ENCODE data around the gene CHID1.

The CHID1 gene

DNA sequence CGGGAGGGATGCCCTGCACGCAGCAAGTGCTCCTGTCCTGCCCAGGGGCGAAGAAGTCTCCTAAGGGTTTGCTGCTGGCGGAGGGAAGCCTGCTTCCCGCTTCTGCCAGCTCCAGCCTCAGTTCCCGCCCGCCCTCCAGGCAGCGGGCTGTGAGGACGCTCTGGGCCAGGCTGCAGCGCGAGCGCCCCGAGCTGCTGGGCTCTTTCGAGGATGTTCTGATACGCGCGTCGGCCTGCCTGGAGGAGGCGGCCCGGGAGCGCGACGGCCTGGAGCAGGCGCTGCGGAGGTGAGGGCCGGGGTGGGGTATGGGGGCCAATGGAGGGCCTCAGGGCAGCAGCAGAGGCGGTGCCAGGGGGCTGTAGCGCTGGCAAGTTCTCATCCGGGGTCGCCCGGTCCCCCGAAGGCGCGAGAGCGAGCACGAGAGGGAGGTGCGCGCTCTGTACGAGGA lies 80.7 kb downstream of the CHID1 start:
- DNase-seq (ENCODE audit: low spot score): no peak
- TF ChIP-seq CTCF (IDR thresholded peaks at IDR 0.05; ENCODE audit: poor library complexity, severe bottlenecking): no peak
- Histone ChIP-seq H3K27me3 (ENCODE audit: insufficient read depth, poor library complexity, severe bottlenecking) (peaks cover 18% of the 10 kb centered on the region), H3K27ac (ENCODE audit: poor library complexity, severe bottlenecking) (no peak overlapping the region), H3K9me3 (ENCODE audit: severe bottlenecking) (no peaks in the 10 kb centered on the region), H3K4me1 (ENCODE audit: insufficient read depth, poor library complexity, severe bottlenecking) (peaks cover 10% of the 10 kb centered on the region), H3K4me3 (ENCODE audit: severe bottlenecking) (peak overlapping the region; percentile 20), H3K36me3 (ENCODE audit: low read depth) (no peaks in the 10 kb centered on the region)
- peak; percentile 0; the same call in 1 of the 3 replicates for ATAC-seq (ENCODE audit: low read depth)

DNA sequence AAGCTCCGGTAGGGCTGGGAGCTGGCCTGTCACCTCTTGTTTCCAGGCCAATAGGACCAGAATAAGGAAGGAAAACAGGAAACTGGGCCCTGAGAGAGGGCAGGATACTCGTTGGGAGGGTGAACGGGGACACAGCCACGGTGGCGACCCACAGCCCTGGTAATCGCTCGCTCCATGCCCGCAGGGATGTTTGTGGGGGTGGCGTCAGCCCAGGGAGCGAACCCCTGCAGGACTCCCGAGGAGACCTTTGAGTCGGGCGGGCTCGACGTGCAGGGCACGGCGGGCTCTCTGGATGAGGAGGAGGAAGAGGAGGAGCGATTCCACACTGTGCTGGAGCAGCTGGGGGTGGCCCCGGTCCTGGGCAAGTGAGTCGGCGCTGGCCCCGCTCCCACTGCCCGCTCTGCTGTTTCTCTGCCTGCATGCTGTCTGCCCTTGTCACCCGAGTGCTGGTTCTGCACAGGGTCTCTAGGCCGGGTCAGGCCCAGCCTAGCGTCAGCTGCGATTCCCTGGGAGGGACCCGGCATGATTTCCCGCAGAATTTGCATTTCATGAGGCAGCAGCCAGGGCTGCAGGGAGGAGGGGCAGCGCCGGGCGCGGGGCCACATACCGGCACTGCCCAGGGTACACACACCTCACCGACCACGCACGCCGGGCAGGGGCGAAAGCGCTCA lies 81.3 kb downstream of the CHID1 start:
- peaks cover 18% of the 10 kb centered on the region for H3K27me3 ChIP-seq (ENCODE audit: insufficient read depth, poor library complexity, severe bottlenecking)
- no peak for DNase-seq (ENCODE audit: low spot score)
- no peak overlapping the region for H3K4me3 ChIP-seq (ENCODE audit: severe bottlenecking)
- no peak for TF ChIP-seq CTCF (IDR thresholded peaks at IDR 0.05; ENCODE audit: poor library complexity, severe bottlenecking)
- ATAC-seq (ENCODE audit: low read depth): no peak
- H3K9me3 ChIP-seq (ENCODE audit: severe bottlenecking): no peaks in the 10 kb centered on the region
- H3K4me1 ChIP-seq (ENCODE audit: insufficient read depth, poor library complexity, severe bottlenecking): peaks cover 5% of the 10 kb centered on the region
- H3K27ac ChIP-seq (ENCODE audit: poor library complexity, severe bottlenecking): no peak overlapping the region
- no peaks in the 10 kb centered on the region for H3K36me3 ChIP-seq (ENCODE audit: low read depth)

DNA sequence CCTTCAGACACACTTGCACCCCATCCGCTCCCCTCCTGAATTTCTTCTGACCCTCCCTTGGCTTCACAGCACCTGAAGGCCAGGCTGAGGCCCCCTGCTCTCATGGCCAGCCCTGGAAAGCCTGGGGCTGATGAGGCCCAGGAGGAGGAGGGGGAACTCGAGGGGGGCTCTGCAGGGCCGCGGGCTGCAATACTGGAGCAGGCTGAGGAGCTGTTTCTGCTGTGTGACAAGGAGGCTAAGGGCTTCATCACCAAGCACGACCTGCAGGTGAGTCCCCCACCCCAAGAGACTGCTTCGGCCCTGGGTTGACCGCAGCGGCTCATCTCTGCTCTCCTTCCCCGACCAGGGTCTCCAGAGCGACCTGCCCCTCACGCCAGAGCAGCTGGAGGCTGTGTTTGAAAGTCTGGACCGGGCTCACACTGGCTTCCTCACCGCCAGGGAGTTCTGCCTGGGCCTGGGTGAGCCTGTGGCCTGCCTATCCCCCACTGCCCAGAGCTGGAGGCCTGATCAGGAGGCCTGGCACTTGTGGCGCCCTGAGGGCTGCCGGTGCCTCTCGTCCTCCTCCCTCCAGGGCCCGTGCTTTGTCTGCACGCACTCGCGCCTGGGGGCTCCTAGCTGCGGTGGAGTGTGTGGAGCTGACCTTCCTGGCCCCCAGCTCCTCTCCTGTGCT lies 82.0 kb downstream of the CHID1 start:
- no peak for ATAC-seq (ENCODE audit: low read depth)
- Histone ChIP-seq H3K27ac (ENCODE audit: poor library complexity, severe bottlenecking) (no peak overlapping the region), H3K4me1 (ENCODE audit: insufficient read depth, poor library complexity, severe bottlenecking) (peaks cover 3% of the 10 kb centered on the region), H3K4me3 (ENCODE audit: severe bottlenecking) (no peak overlapping the region), H3K27me3 (ENCODE audit: insufficient read depth, poor library complexity, severe bottlenecking) (peaks cover 18% of the 10 kb centered on the region), H3K9me3 (ENCODE audit: severe bottlenecking) (no peaks in the 10 kb centered on the region), H3K36me3 (ENCODE audit: low read depth) (no peaks in the 10 kb centered on the region)
- no peak for TF ChIP-seq CTCF (IDR thresholded peaks at IDR 0.05; ENCODE audit: poor library complexity, severe bottlenecking)
- DNase-seq (ENCODE audit: low spot score): no peak

DNA sequence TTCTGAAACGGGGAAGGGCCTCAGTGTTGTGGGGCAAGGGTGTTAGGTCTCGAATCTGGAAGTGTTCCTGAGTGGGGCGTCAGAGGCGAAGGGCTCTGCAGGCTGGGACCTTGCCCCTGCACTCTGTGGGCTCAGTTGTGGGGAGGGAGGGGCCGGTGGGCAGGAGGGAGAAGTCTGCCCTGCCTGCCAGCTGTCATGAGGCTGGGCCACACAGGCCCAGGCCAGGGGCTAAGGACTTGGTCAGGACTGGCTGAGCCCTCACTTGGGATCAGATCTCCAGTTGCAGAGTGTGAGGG lies 82.8 kb downstream of the CHID1 start, which contains the start of gene CRACR2B:
CRACR2B (plus strand) TSS at position 23 of the 296 bp plus-strand sequence. CDS start 689 bp downstream, outside the sequence.
- no peak for TF ChIP-seq CTCF (IDR thresholded peaks at IDR 0.05; ENCODE audit: poor library complexity, severe bottlenecking)

More for the DNA sequence above, 82.8 kb downstream of the CHID1 start, which contains the start of gene CRACR2B:
- Histone ChIP-seq H3K4me1 (ENCODE audit: insufficient read depth, poor library complexity, severe bottlenecking) (peaks cover 3% of the 10 kb centered on the region), H3K36me3 (ENCODE audit: low read depth) (no peaks in the 10 kb centered on the region), H3K27me3 (ENCODE audit: insufficient read depth, poor library complexity, severe bottlenecking) (peaks cover 18% of the 10 kb centered on the region), H3K4me3 (ENCODE audit: severe bottlenecking) (peak within 1 kb of the TSS; percentile 24), H3K9me3 (ENCODE audit: severe bottlenecking) (no peaks in the 10 kb centered on the region), H3K27ac (ENCODE audit: poor library complexity, severe bottlenecking) (no peak within 1 kb of the TSS)
- ATAC-seq (ENCODE audit: low read depth) (no peak), DNase-seq (ENCODE audit: low spot score) (no peak)
